MM.1S (cell line): ENCODE data around the gene UBE2E1.

Experiments
- CTCF ChIP-seq: fragments of 300-600 bp; sonication (generic); IDR thresholded peaks from 2 replicates; pipeline ENCODE4 v1.5.1; 2016; ENCODE audit warnings: antibody characterized with exemption, low read length, mixed read lengths
- EZH2 ChIP-seq: fragments of 300-600 bp; sonication (generic); optimal IDR thresholded peaks from 2 replicates; pipeline ENCODE3; 2017; ENCODE audit warnings: low read depth, mild to moderate bottlenecking, antibody characterized with exemption, low read length, mixed read lengths
- EZH2phosphoT487 ChIP-seq: fragments of 300-600 bp; sonication (generic); IDR thresholded peaks from 2 replicates; pipeline ENCODE4 v1.6.1; 2018; ENCODE audit warnings: antibody characterized with exemption, low read length

GRCh38 chr3:23909341-23909740, 103.6 kb downstream of the UBE2E1 start:
- TF ChIP-seq CTCF (no peak), EZH2 (no peak), EZH2phosphoT487 (no peak)
